Measurements from ENCODE around the gene PGBD4.
A peak's percentile ranks its signal among the peaks of the same experiment; 100 is the strongest.

PGBD4 gene

DNA sequence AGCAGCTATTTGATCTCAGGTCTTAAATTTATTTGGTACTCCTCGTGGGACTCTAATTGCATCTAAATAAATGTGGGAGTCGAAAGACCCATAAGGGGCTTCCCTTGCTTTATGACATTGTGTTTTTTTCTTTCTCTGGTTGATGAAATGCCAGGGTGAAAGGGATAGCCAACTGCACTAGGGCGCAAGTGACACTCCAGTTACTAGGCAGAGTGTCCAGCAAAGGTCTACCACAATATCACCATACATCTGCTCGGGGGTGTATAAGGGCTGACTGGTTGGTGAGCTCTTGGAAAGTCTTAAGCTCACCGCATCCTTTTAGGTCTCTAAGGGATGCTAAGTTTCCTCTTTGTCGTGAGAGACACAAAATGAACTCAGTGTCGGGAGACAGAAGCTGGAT lies 54.0 kb downstream of the PGBD4 start:
- Histone ChIP-seq H3K79me1 (ENCODE audit: low read length) (no peaks in the 10 kb centered on the region), H4K8ac (ENCODE audit: low read depth, low read length) (no peak overlapping the region), H2BK12ac (ENCODE audit: low read length) (no peak overlapping the region), H2AFZ (ENCODE audit: insufficient read depth, low read length, poor library complexity) (no peak overlapping the region), H3K36me3 (ENCODE audit: control insufficient read depth in 1 of 2, insufficient read depth in 2 of 2, low read length in 2 of 2) (peaks cover 24 to 35% of the 10 kb centered on the region in 2 experiments), H3K27me3 (ENCODE audit: insufficient read depth, low read length) (no peaks in the 10 kb centered on the region), H3K23ac (ENCODE audit: low read length) (no peak overlapping the region), H3K4me3 (ENCODE audit: low read depth, low read length) (no peak overlapping the region), H3K4me2 (ENCODE audit: low read length) (no peak overlapping the region), H2AK5ac (ENCODE audit: low read length) (no peak overlapping the region), H3K4me1 (ENCODE audit: control insufficient read depth in 1 of 2, insufficient read depth in 2 of 2, low read length in 2 of 2) (no peaks in the 10 kb centered on the region), H4K12ac (ENCODE audit: low read depth, low read length) (no peak overlapping the region), H3K27ac (ENCODE audit: low read depth, low read length) (no peak overlapping the region), H3K14ac (ENCODE audit: low read length) (no peak overlapping the region), H3K9ac (ENCODE audit: low read length) (no peak overlapping the region), H2BK5ac (ENCODE audit: low read depth, low read length, poor library complexity) (peak overlapping the region; percentile 49), H3K9me3 (ENCODE audit: insufficient read depth, low read depth, low read length) (peaks cover 8% of the 10 kb centered on the region), H4K91ac (ENCODE audit: low read depth, low read length) (peak overlapping the region; percentile 5), H3K4ac (ENCODE audit: low read depth, low read length) (no peak overlapping the region), H3K79me2 (ENCODE audit: control insufficient read depth, insufficient read depth, low read length, poor library complexity) (no peaks in the 10 kb centered on the region), H2BK120ac (ENCODE audit: insufficient read depth, low read length, poor library complexity) (no peak overlapping the region), H3K18ac (ENCODE audit: low read length) (peak overlapping the region; percentile 18)
- DNase-seq, result no peak
- no CpG with 5 or more reads among the region's 7 CpGs for WGBS (ENCODE audit: extremely low coverage, insufficient coverage, insufficient read length)

Measured in trophoblast cell (in vitro differentiated cells and primary cell).